Fibroblast of skin of right quadriceps (primary cell): ENCODE data around the gene PRICKLE1.

Experiments
- DNase-seq: peaks from one replicate; pipeline ENCODE4 v3.0.0-alpha.2; 2013

The PRICKLE1 gene

DNA sequence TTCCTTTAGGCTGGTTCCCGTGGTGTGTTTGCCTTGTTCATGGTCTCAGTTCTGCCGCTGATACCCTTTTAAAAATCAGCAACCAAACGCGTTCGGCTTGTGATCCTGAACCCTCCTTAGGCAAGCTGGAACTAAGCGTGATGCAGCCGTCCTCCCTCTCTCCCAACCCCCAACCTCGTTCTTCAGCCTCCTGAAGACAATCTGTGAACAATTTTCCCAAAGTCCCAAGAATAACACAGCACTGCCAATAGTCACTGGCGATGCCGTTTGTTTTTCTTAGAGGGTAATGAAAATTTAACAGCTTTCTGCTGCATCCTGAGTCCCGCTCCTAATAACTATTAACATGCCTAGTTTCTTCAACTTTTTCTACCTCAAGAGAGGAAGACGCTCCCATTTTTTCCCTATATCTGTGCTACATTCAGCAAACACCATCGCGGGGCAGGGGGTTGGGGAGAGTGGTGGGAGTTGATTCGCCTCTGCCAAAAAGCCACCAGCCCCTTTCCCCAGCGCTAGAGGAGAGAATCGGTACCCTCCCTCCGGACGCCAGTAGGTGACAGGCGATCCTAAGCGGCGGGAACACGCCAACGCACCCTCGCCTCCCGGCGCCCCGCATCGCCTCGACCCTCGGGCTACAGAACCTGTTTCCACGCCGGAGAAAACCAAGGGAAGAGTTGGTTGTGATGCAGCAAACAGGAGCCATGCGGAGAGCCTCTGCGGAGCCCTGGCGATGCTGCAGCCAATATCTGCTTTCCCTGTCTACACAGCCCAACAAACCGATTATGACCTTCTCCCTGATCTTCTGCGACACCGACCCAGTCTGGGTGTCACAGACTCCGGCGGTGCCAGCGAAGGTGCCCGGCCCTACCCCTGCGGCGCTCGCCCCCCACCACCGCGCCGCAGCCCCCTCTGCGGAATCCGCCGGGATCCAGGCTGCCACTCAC, 752 bp downstream of the PRICKLE1 start:
- peak; percentile 19 for DNase-seq

DNA sequence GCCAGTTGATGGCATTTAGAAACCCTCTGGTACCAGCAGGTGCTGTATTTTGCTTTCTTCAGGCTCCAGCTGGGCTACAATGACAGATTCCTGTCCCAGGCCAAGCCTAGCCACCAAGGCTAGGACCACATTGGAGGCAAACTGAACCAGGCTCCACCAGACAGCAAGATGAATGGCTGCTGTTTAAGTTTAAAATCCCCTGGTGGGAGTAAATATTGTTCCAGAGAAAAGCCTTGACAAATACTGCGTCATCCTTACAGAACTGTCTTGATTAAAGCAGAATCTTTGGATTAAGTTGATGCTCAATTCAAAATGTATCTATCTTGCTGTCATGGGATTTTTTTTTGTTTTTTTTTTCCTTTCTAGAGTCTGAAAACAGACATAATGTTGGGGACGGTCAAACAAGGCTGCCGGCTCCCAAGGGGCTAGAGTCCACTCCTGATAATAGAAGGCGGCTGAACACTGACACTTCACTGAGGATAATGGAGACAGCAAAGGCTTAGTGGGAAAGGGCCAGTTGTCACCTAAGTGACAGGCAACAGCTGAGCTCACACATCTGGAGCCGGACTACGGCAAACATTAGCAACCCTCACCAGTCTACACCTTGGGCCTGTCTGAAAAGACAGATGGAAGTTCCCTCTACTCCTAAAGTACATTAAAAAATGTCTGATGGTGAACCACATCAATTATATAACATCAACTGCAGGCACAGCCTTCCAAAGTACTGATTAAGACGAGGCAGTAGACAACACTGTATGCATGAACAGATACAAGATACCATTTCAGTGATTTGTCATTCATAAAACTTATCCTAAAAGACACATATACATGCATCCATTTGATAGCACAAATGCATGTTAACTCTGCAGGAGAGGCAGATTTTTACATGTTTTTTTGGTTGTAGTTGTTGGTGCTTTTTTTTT, 1.7 kb downstream of the PRICKLE1 start:
- DNase-seq = no peak

GRCh38 chr12:42586268-42586667, 3.3 kb downstream of the PRICKLE1 start:
- no peak for DNase-seq

DNA sequence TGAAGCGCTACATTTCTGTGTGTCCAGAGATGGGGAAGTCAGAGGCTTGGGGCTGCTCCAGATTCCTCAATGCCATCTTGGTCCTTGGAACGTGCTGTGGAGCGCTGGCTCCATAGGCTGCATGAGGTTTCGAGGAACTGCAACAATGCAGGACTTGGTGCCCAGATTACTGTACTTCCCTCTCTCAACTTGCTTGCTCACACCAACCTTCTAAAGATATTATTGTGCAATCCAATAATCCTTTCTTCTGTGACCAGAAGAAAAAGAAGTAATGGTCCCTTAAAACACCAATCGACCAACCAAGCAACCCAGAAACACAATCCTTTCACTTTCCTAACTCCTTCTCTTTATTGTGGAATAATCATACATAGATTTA, 3.7 kb downstream of the PRICKLE1 start:
- no peak for DNase-seq

DNA sequence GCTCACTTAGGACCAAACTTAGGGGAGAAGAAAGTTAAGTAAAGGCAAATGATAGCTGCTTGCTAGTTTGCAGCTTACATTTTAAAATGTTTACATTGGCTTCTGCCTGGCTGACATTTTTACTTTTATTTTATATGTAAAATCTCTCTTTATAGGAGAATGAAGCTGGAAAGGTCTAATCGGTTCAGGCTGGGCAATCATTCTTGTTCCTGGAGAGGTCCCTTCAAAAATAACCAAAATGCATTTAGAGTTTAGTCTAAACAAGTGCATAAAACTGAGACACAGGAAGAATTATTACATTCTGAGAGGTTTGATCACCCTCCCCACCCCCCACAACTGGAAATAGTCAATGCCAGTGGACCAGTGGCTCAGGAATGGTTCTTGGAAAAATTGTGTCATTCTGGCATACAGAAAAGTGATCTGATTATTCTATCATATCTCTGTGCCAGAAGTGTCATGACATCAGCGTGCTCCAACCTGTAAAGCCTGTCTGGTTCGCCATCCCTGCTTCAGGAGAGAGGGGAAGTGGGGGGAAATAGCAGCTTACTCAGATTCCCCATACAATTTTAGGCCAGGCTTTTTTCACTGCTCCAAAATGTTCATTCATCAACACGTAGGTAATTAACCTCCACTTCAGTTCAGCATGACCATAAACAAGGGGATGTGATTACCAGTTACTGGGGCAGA, 4.2 kb downstream of the PRICKLE1 start:
- no peak for DNase-seq

DNA sequence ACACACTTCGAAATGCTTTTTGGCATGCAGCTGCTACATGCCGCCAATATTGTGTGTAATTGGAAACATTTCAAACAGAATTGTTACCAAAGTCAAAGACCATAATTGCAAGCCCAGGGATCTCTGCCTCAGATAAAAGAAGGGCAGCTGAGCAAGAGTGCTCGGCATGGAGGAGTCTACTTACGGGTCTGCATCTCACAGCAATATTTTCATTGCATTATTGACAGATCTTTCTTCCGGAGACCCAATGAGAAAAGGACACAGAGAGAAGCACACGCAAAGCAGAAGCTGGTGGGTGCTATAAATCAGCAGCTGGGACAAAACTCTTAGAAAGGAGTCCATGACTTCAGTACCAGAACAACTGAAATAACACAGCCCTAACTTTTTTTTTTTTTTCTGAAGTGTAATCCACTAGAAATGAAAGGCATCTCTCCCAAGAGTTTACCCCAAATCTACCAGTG, 4.9 kb downstream of the PRICKLE1 start:
- no peak for DNase-seq

DNA sequence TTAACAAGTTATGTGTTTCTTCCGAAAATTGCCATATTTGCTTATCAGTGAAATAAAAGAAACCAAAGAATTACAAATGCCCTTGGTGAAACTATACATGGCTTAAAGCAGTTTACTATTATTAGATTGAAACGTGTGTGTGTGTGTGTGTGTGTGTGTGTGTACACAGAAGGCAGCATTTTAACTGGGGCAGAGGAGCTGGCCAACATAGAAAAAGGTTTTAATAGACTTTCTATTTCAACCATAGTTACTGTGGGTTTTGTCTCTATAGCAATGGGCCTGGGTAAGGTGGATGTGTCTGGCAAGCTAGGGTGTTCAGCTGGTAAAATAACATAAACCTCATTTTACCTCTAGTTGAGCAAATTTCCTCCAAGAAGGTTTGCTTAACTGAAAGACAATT, 6.5 kb downstream of the PRICKLE1 start:
- no peak for DNase-seq

DNA sequence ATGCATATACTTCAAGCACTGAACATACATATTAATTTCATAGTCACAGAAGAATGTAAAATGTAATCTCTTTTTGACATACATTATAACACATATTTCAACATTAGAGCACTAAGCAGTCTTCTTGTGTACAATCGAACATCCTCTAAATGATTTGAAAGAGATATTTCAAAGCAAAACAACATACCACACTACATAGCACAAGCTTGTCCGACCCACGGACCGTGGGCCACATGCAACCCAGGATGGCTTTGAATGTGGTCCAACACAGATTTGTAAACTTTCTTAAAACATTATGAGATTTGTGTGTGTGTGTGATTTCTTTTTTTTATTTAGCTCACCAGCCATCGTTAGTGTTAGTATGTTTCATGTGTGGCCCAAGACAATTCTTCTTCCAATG, 7.0 kb downstream of the PRICKLE1 start:
- no peak for DNase-seq

DNA sequence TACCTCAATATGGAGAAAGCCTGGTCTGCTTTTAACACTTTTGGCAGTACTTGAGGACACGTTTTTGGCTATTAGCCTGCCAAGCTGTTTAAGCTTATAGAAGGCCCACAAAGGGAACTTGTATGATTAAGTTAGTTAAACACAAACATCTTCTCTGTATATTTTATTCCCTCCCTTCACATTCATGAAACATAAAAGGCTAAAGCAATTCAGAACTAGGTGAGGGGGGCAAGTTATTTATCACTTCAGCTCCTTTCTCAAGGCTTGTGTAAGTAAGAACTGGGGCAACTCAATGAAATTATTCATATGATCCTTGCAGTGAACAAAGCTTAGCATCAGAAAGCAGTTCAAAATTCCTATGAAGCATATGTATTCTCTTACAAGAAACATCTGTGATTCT, 7.5 kb downstream of the PRICKLE1 start:
- DNase-seq = no peak

DNA sequence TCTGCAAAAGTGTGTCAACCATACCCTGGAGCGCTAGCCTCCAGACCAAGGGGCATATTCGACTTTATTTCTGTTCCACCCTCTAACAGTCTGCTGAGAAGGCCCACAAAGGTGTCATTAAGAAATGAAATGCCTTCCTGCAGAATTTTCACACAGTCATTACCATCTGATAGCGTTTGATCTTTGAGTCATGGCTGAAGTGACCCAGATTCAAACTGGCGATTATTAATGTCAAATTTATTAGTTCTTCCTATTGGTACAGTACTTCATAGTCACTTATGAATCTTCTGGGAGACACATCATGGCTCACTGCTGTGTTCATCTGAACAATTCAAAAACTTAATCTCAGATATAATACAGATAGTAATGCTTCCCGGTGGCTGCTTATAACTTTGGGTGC, 13.2 kb downstream of the PRICKLE1 start:
- DNase-seq = no peak

GRCh38 chr12:42575717-42576116, 13.8 kb downstream of the PRICKLE1 start:
- DNase-seq = no peak

DNA sequence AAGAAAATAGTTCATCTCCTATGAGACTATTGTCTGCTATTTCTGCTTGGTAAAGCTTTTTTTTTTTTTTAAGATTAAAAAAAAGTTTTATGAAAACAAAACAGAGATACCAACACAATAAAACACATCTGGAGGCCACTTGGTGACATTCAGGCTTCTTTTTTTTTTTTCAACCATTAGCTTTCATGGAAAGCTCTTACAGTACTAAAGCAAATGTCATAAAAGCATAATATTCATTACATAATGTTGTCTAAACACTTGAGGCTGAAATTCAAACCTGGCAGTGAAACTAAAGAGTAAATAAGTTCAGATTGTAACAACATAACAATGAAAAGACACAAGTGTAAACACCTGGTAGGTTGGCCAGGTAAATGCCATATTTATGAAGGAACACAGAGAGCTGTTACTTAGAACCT, 14.7 kb downstream of the PRICKLE1 start:
- DNase-seq = no peak

DNA sequence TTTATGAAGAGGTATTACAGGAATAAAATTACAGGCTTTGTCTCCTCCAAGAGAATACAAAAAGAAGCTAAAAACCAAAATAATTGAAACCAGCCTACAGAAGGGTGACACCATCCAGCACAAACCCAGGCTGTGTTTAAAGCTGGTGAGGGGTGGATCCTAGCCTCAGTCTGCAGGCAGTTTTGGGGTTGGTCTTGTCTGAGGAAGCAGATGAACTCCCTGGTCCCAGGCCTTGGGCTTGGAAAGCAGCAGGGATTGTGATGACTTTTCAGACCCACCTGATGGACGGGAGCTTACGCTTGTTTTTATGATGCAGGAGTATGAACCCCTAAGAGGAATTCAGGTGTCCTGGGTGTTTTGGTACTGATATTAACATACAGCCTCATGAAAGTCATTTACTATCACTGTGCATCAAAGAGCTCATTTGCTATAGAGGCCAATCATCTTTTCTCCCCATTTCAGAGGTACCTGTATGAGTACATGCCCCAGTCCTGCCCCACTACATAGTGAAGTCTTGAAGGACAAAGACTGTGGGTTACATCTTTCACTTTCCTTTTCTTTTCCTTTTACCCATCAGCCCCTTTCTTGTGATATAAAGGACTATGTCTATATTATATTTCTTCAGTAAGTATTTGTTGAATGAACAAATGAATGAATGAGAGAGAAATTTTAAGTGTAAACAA, 18.1 kb downstream of the PRICKLE1 start:
- no peak for DNase-seq

DNA sequence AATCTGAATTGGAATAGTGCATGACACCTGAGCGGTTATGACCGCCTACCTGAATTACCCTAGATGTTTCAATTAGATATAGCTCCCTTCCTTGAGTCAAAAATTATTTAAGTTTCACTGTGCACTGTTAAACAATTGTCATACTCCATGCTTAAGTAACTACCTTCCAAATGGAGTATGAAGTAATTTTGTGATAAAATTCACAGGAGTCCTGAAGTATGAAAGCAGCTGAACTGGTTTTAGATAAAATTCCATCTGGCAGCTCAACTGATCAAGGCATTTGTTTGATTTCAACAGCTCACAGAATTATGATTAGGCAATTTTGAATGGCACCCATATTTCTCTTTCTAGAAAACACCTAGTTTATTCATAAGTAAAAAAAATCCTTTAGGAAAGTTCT, 19.5 kb downstream of the PRICKLE1 start:
- DNase-seq = no peak

DNA sequence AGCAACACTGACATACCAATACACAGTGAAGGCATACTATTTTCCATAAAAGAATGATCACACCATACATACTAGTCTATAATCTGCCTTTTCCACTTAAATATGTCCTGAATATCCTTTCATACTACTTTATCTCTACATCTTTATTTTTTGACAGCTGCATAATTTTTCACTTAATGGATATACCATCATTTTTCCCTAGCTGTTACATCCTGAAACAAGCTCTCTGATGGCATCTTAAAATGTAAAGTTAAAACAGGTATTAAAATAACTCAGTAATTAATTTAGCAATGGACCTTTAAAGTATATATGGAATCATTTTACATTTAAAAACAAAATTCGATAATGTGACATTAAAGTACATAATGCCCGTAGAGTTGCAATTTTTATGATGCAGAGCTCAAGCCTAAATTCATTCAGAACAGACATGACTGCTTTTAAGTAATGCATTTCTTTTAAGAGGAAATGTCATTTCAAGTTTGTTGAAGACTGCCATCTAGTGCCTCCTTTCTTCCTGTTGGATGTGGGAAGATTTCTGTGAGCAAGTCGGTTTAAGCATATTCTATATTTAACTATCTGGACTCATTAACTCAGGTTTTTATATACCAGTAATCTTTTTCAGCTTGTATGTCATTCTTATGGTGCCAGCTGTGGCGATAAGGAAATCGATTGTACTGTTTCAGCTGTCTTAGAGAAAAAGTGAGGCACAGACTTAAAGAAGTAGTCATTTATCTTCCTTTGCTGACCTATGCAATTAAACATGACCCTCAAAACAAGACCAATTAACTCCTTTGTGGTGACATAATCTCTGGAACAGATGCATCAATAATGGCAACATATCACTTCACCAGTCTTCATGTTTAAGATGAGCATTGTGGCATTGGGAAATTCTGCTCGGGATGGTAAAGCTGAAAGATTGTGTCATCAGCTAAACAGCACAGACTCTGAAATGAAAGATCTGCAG, 20.3 kb downstream of the PRICKLE1 start:
- peak; percentile 50 for DNase-seq

- DNase-seq = no peak
Measured at GRCh38 chr12:42565633-42566032, 23.9 kb downstream of the PRICKLE1 start.

DNA sequence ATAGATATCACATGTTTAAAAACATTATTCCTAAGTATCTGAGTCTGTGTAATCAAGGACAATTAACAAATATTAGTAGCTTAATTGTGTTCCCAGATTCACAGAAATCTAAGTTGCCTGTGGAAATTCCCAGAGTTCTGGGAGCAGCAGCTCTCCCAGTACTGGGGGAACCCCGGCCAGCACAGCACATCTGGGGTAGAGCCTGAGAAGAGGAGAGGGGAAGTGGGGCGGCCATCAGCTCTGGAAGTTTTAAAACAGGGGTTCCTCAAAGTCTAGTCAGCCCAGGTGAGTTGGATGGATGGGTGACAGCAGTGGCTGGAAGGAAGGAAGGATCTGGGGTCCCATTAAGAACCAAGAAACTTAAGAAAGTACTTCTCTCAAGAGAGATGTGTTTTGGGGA, 24.6 kb downstream of the PRICKLE1 start:
- DNase-seq = no peak

DNA sequence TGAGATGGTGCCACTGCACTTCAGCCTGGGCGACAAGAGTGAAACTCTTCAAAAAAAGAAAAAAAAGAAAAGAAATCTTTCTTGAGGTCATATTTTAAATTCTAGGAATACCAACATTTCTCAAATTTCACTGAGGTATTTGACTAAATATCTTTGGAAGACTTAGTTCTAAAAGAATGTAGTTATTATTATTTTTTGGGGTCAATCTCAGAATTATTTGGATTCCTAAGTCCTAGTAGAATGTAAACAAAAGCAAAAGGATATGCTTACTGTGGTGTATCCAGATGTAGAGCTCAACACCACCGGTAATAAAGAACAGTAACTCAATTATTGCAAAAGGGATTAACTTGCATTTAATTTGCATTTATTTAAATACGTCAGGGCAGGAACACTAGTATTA, 25.0 kb downstream of the PRICKLE1 start:
- DNase-seq = peak; percentile 69

DNA sequence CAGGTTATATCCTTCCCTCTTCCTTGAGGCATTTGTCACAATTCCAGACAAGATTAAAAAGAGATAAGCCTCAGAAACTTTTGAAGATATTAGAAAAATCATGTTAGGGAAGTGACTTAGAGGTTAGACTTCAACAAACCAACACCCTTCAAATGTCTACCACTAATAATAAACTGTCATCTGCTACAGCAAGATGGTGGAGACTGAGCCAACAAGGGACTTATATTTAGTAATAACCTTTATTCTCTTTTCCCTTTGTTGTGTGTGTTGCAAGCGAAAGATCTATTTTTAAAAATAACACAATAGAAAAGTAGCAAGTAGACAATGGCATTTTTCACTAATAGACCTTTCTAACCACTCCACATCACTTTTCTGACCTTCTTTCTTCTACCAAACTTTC, 28.6 kb downstream of the PRICKLE1 start:
- DNase-seq = no peak

DNA sequence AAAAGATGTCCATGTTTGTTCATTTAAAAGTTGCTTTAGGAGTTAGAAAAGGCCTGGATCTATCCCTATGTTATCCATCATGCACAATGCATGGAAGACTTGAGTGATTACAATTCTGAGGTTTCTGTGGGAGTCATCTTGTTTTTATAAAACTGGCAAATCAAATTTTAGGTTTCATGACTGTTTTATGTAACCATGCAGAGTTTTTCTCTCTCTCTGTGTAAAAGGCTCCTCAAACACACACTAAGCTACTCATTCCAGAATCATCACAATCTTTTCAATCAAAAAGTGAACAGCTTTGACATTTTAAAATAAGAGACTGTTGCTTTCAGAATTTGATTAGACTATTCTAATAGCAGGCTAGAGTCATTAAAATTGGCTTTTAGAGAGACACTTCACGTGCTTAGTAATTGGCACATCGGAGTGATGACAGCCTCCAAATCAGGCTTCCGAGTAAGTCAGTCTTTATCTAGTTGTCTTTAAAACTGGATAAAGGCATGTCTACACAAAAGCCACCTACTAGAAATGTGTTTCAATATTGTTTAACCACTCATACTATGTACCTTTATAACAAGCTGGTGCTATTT, 31.9 kb downstream of the PRICKLE1 start:
- DNase-seq = no peak

DNA sequence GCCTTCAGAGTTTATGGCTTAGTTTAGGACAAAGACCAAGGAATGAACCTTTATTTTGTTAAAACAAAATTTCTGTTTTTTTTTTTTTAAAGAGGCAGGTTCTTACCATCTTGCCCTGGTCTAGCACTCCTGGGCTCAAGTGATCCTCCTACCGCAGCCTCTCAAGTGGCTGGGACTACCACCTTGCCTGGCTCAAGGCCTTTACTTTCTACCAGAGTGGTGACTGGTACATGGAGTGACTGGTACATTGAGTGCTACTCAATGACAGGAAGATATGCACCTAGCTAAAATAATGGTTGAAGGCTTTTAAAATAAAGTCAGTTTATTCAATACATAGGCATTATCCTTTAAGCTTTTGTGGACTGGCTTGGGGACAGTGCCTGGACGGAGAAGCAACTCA, 32.6 kb downstream of the PRICKLE1 start:
- no peak for DNase-seq
